Measurements from ENCODE around the gene SLC27A3. TPM values are rescaled to one million over a fixed set of nuclear protein-coding genes. Genes with fewer than 3 reads are reported as not detected.

The SLC27A3 gene
- total and polyA plus RNA-seq, 2 of the 8 experiments (the other 6 are each of a cell fraction or from before 2014, with no cell fraction given), result 39.1 to 40.1 TPM

DNA sequence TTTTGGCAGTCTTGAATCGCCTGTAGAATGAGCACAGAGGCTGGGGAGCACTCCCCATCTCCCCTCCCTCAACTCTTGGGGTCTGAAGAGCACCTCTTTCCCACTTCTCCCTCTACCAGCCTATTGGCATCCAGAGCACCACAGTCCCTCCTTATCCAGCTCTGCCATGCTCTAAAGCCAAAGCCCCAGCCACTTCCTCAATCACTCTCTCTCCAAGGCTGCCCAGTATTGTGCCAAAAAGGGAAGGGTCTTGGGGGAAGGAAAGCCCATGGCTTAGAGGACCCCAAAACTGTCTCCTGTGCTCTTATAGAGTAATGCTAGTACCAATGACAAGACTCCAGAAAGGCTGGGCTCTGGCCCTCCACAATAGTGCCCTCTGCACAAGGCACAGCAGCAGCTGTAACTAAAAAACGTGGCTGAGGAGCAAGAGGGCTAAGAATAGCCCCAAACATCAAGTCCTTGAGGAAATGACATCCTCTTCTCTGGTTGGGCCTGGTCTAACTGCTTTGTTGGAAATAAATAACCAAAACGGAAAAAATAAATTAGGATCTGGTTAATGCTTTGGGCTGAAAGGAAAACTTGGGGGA is 28.4 kb downstream of the SLC27A3 start (continued):
- TF ChIP-seq, protein P1, sequence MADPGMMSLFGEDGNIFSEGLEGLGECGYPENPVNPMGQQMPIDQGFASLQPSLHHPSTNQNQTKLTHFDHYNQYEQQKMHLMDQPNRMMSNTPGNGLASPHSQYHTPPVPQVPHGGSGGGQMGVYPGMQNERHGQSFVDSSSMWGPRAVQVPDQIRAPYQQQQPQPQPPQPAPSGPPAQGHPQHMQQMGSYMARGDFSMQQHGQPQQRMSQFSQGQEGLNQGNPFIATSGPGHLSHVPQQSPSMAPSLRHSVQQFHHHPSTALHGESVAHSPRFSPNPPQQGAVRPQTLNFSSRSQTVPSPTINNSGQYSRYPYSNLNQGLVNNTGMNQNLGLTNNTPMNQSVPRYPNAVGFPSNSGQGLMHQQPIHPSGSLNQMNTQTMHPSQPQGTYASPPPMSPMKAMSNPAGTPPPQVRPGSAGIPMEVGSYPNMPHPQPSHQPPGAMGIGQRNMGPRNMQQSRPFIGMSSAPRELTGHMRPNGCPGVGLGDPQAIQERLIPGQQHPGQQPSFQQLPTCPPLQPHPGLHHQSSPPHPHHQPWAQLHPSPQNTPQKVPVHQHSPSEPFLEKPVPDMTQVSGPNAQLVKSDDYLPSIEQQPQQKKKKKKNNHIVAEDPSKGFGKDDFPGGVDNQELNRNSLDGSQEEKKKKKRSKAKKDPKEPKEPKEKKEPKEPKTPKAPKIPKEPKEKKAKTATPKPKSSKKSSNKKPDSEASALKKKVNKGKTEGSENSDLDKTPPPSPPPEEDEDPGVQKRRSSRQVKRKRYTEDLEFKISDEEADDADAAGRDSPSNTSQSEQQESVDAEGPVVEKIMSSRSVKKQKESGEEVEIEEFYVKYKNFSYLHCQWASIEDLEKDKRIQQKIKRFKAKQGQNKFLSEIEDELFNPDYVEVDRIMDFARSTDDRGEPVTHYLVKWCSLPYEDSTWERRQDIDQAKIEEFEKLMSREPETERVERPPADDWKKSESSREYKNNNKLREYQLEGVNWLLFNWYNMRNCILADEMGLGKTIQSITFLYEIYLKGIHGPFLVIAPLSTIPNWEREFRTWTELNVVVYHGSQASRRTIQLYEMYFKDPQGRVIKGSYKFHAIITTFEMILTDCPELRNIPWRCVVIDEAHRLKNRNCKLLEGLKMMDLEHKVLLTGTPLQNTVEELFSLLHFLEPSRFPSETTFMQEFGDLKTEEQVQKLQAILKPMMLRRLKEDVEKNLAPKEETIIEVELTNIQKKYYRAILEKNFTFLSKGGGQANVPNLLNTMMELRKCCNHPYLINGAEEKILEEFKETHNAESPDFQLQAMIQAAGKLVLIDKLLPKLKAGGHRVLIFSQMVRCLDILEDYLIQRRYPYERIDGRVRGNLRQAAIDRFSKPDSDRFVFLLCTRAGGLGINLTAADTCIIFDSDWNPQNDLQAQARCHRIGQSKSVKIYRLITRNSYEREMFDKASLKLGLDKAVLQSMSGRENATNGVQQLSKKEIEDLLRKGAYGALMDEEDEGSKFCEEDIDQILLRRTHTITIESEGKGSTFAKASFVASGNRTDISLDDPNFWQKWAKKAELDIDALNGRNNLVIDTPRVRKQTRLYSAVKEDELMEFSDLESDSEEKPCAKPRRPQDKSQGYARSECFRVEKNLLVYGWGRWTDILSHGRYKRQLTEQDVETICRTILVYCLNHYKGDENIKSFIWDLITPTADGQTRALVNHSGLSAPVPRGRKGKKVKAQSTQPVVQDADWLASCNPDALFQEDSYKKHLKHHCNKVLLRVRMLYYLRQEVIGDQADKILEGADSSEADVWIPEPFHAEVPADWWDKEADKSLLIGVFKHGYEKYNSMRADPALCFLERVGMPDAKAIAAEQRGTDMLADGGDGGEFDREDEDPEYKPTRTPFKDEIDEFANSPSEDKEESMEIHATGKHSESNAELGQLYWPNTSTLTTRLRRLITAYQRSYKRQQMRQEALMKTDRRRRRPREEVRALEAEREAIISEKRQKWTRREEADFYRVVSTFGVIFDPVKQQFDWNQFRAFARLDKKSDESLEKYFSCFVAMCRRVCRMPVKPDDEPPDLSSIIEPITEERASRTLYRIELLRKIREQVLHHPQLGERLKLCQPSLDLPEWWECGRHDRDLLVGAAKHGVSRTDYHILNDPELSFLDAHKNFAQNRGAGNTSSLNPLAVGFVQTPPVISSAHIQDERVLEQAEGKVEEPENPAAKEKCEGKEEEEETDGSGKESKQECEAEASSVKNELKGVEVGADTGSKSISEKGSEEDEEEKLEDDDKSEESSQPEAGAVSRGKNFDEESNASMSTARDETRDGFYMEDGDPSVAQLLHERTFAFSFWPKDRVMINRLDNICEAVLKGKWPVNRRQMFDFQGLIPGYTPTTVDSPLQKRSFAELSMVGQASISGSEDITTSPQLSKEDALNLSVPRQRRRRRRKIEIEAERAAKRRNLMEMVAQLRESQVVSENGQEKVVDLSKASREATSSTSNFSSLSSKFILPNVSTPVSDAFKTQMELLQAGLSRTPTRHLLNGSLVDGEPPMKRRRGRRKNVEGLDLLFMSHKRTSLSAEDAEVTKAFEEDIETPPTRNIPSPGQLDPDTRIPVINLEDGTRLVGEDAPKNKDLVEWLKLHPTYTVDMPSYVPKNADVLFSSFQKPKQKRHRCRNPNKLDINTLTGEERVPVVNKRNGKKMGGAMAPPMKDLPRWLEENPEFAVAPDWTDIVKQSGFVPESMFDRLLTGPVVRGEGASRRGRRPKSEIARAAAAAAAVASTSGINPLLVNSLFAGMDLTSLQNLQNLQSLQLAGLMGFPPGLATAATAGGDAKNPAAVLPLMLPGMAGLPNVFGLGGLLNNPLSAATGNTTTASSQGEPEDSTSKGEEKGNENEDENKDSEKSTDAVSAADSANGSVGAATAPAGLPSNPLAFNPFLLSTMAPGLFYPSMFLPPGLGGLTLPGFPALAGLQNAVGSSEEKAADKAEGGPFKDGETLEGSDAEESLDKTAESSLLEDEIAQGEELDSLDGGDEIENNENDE (IDR thresholded peaks at IDR 0.05; ENCODE audit: insufficient replicate concordance, low read length), result no peak
- TF ChIP-seq ATF2 (IDR thresholded peaks at IDR 0.05; ENCODE audit: low read length) (no peak), SAP30 (IDR thresholded peaks at IDR 0.05; ENCODE audit: insufficient read depth, insufficient replicate concordance, low read length) (no peak), RBBP5 (IDR thresholded peaks at IDR 0.05; ENCODE audit: borderline replicate concordance, low read depth, low read length) (no peak), POU5F1 (IDR thresholded peaks at IDR 0.05; ENCODE audit: low read depth, low read length) (no peak), HDAC6 (IDR thresholded peaks at IDR 0.05; ENCODE audit: low read depth, low read length) (no peak)

All from H1 (cell line).